Loucy (cell line): ENCODE data around the gene SPSB3.

Source experiments
- CTCF ChIP-seq: fragments of 200-600 bp; sonication (generic); conservative IDR thresholded peaks from 2 replicates; pipeline ENCODE4 v1.5.1; 2014; ENCODE audit warnings: mild to moderate bottlenecking, antibody characterized with exemption, low read length
- EZH2phosphoT487 ChIP-seq: fragments of 200-600 bp; IDR thresholded peaks from 2 replicates; pipeline ENCODE4 v1.6.1; 2018; ENCODE audit warnings: antibody characterized with exemption, mild to moderate bottlenecking, moderate library complexity, borderline replicate concordance

GRCh38 chr16:1773703-1774447 lies 8.5 kb downstream of the SPSB3 start:
- no peak for TF ChIP-seq CTCF
- no peak for TF ChIP-seq EZH2phosphoT487
